Parathyroid adenoma (tissue), 2 donors: ENCODE data around the gene NAALADL2.

ENCODE experiments used
- H2AFZ ChIP-seq: fragments of 300-600 bp; sonication (generic); one replicate; pipeline ENCODE4 v1.7.0; 2017; ENCODE audit warnings: antibody characterized with exemption, mild to moderate bottlenecking
- H3K27ac ChIP-seq: fragments of 300-600 bp; sonication (generic); one replicate; pipeline ENCODE4 v1.7.0; 2017
- H3K27me3 ChIP-seq: fragments of 300-600 bp; sonication (generic); one replicate; pipeline ENCODE4 v1.7.0; 2017; ENCODE audit warnings: low read length; ENCODE audit not compliant: control insufficient read depth, insufficient read depth
- H3K36me3 ChIP-seq: fragments of 300-600 bp; sonication (generic); one replicate; pipeline ENCODE4 v1.7.0; 2017; ENCODE audit warnings: low read length; ENCODE audit not compliant: control insufficient read depth, insufficient read depth
- H3K4me1 ChIP-seq: fragments of 300-600 bp; sonication (generic); one replicate; pipeline ENCODE4 v1.7.0; 2017; ENCODE audit warnings: control low read depth
- H3K4me2 ChIP-seq: fragments of 300-600 bp; sonication (generic); one replicate; pipeline ENCODE4 v1.7.0; 2017; ENCODE audit warnings: low read length
- H3K4me3 ChIP-seq: fragments of 300-600 bp; sonication (generic); one replicate; pipeline ENCODE4 v1.7.0; 2017; ENCODE audit warnings: low read depth, low read length
- H3K79me2 ChIP-seq: fragments of 300-600 bp; sonication (generic); one replicate; pipeline ENCODE4 v1.7.0; 2017; ENCODE audit warnings: control low read depth
- H3K9ac ChIP-seq: fragments of 300-600 bp; sonication (generic); one replicate; pipeline ENCODE4 v1.7.0; 2017; ENCODE audit warnings: mild to moderate bottlenecking
- H3K9me3 ChIP-seq: fragments of 300-600 bp; sonication (generic); one replicate; pipeline ENCODE4 v1.7.0; 2017; ENCODE audit warnings: low read length; ENCODE audit not compliant: control insufficient read depth
- CTCF ChIP-seq: fragments of 300-600 bp; sonication (generic); IDR thresholded peaks from one replicate; pipeline ENCODE4 v1.7.0; 2017; ENCODE audit warnings: antibody characterized with exemption, mild to moderate bottlenecking
- donor health status: primary hyperparathyroidism.

NAALADL2 gene

DNA sequence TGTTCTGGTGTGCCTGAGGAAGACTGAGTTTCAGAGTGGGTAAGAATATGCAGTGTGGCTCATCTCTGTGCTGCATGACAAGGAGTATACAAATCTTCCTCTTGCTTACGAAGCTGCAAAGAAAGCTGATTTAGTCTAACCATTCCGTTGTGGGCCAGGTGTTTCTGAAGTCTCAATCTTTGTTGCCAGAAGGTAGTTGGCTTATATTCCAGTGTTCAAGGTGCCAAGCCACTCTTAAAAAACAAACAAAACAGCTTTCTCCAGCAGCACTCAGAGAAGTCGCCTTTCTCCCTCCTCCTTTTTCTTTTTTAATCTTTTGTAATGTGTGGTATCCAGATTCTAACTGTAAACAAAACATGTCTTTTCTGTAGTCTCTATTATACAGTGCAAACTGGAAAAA, 872.4 kb downstream of the NAALADL2 start:
- no peak overlapping the region for H3K4me3 ChIP-seq

DNA sequence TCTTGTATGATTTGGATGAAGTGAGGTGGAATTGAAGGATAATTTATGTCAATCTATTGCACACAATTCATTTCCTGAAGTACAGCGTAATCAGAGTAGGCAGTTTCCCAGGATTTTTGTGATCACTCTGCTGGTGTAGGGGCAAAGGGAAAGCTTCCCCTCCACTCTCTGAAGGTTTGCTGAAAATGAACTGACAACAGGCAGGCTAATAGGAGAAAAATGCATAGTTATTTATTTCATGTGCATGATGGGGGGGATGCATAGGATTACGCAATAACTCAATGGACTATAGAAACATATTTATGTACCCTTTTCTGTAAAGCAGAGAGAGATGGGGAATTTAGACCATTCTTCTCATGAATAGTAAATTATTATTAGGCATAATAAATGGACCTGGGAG, 872.9 kb downstream of the NAALADL2 start:
- no peak for TF ChIP-seq CTCF
- Histone ChIP-seq H3K36me3 (no peaks in the 10 kb centered on the region), H3K4me1 (no peaks in the 10 kb centered on the region), H3K79me2 (no peaks in the 10 kb centered on the region), H3K27me3 (no peaks in the 10 kb centered on the region), H3K4me3 (no peak overlapping the region), H3K9me3 (no peaks in the 10 kb centered on the region), H3K9ac (no peak overlapping the region), H3K27ac (no peak overlapping the region), H2AFZ (no peak overlapping the region), H3K4me2 (no peak overlapping the region)

More for the DNA sequence above, 872.4 kb downstream of the NAALADL2 start:
- Histone ChIP-seq H3K27me3 (no peaks in the 10 kb centered on the region), H2AFZ (no peak overlapping the region), H3K9me3 (no peaks in the 10 kb centered on the region), H3K79me2 (no peaks in the 10 kb centered on the region), H3K4me1 (no peaks in the 10 kb centered on the region), H3K4me2 (no peak overlapping the region), H3K9ac (no peak overlapping the region), H3K27ac (no peak overlapping the region), H3K36me3 (no peaks in the 10 kb centered on the region)
- no peak for TF ChIP-seq CTCF

GRCh38 chr3:175735866-175736265, 876.7 kb downstream of the NAALADL2 start:
- no peaks in the 10 kb centered on the region for H3K27me3 ChIP-seq
- TF ChIP-seq CTCF = no peak
- no peak overlapping the region for H2AFZ ChIP-seq
- H3K4me1 ChIP-seq = no peaks in the 10 kb centered on the region
- no peaks in the 10 kb centered on the region for H3K79me2 ChIP-seq
- H3K4me2 ChIP-seq = no peak overlapping the region
- no peaks in the 10 kb centered on the region for H3K9me3 ChIP-seq
- no peak overlapping the region for H3K9ac ChIP-seq
- H3K36me3 ChIP-seq = no peaks in the 10 kb centered on the region
- no peak overlapping the region for H3K4me3 ChIP-seq
- no peak overlapping the region for H3K27ac ChIP-seq

GRCh38 chr3:175737646-175738572, 878.8 kb downstream of the NAALADL2 start:
- Histone ChIP-seq H2AFZ (no peak overlapping the region), H3K9me3 (no peaks in the 10 kb centered on the region), H3K4me3 (no peak overlapping the region), H3K4me1 (no peaks in the 10 kb centered on the region), H3K36me3 (no peaks in the 10 kb centered on the region), H3K27me3 (no peaks in the 10 kb centered on the region), H3K4me2 (no peak overlapping the region), H3K79me2 (no peaks in the 10 kb centered on the region), H3K9ac (no peak overlapping the region), H3K27ac (no peak overlapping the region)
- no peak for TF ChIP-seq CTCF

GRCh38 chr3:175741951-175742350, 882.8 kb downstream of the NAALADL2 start:
- no peaks in the 10 kb centered on the region for H3K4me1 ChIP-seq
- no peaks in the 10 kb centered on the region for H3K27me3 ChIP-seq
- no peaks in the 10 kb centered on the region for H3K9me3 ChIP-seq
- no peak overlapping the region for H3K27ac ChIP-seq
- H3K36me3 ChIP-seq = no peaks in the 10 kb centered on the region
- H2AFZ ChIP-seq = no peak overlapping the region
- H3K4me2 ChIP-seq = no peak overlapping the region
- H3K79me2 ChIP-seq = no peaks in the 10 kb centered on the region
- H3K4me3 ChIP-seq = no peak overlapping the region
- H3K9ac ChIP-seq = no peak overlapping the region
- TF ChIP-seq CTCF = no peak
